HepG2 (cell line): ENCODE data around the gene MYO1G. TPM values are rescaled to one million over a fixed set of nuclear protein-coding genes. Genes with fewer than 3 reads are reported as not detected.

Source experiments
- ATAC-seq: fragments of 200-7000 bp; cut with Tn5 transposase; 3 replicates; pipeline ENCODE4 v1.9.1; 2020; ENCODE audit warnings: mild to moderate bottlenecking, moderate library complexity
- BruUV-seq: library from RNA; stranded (reverse); fragments of 400-500 nt; replicated peaks from 2 replicates; lab custom pipeline; 2021; lab: Mats Ljungman, UMichigan
- CTCF ChIA-PET: fragments of 300-600 bp; formaldehyde crosslinking; extraction: SDS; loops from one replicate; lab custom pipeline; 2021; ENCODE audit warnings: low total read pairs, inconsistent platforms, low intra/inter-chr PET ratio; lab: Yijun Ruan, JAX
- POLR2A ChIA-PET: fragments of 350-600 bp; sonication (Branson Sonifier 250); formaldehyde crosslinking; loops from one replicate; lab custom pipeline; 2020; ENCODE audit warnings: antibody characterized with exemption, inconsistent platforms; lab: Yijun Ruan, JAX
- DNase-seq: peaks from one replicate; pipeline ENCODE4 v3.0.0-alpha.2; 2015; ENCODE audit warnings: low spot score
- FAIRE-seq: peaks from 3 replicates; lab custom pipeline; 2011; peaks lifted over from hg19 to GRCh38; lab: Jason Lieb, UNC
- H2AFZ ChIP-seq: one replicate; pipeline ENCODE4 v1.6.1; 2011; ENCODE audit warnings: low read length, inconsistent platforms
- H3K27ac ChIP-seq: fragments of 300-600 bp; 3 replicates; pipeline ENCODE4 v1.8.0; 2011; ENCODE audit warnings: mixed run types, mild to moderate bottlenecking, mixed read lengths, low read length, inconsistent platforms; ENCODE audit not compliant: insufficient read depth; ENCODE audit errors: extremely low read length
- H3K27me3 ChIP-seq, 2 experiments: fragments of 200-600 bp in 1 of 2; 2 replicates in 1 of 2; 3 replicates in 1 of 2; pipeline versions ENCODE4 v1.6.0 to v1.8.0; 2011; ENCODE audit warnings: low read length in 2 of 2, mild to moderate bottlenecking in 2 of 2, moderate library complexity in 2 of 2, inconsistent platforms in 1 of 2; ENCODE audit not compliant: insufficient read depth in 2 of 2, control insufficient read depth in 1 of 2
- H3K36me3 ChIP-seq, 2 experiments: fragments of 200-600 bp in 1 of 2; replicated peaks in 1 of 2; 2 replicates in 1 of 2; 3 replicates in 1 of 2; pipeline versions ENCODE4 v1.5.1 to v1.8.0; 2011; ENCODE audit warnings: low read length in 2 of 2, inconsistent platforms in 1 of 2; ENCODE audit not compliant: insufficient read depth in 2 of 2, control insufficient read depth in 1 of 2
- H3K4me1 ChIP-seq: 2 replicates; pipeline ENCODE4 v1.5.1; 2012; ENCODE audit warnings: low read length, inconsistent platforms; ENCODE audit not compliant: insufficient read depth
- H3K4me2 ChIP-seq: 2 replicates; pipeline ENCODE4 v1.6.0; 2011; ENCODE audit warnings: low read depth, low read length, inconsistent platforms
- H3K4me3 ChIP-seq, 3 experiments: fragments of 200-600 bp in 1 of 3; sonication (generic), shearing (Covaris generic) in 1 of 3; replicated peaks in 1 of 3; 2 replicates each; pipeline ENCODE4 v1.5.1; 2011 to 2016; ENCODE audit warnings: low read length in 3 of 3, inconsistent platforms in 2 of 3, low read depth in 2 of 3, mild to moderate bottlenecking in 2 of 3, control low read depth in 1 of 3, mixed read lengths in 1 of 3; ENCODE audit not compliant: insufficient read depth in 1 of 3
- H3K79me2 ChIP-seq: one replicate; pipeline ENCODE4 v1.6.1; 2011; ENCODE audit warnings: low read length, inconsistent platforms; ENCODE audit not compliant: insufficient read depth
- H3K9ac ChIP-seq: 2 replicates; pipeline ENCODE4 v1.6.0; 2011; ENCODE audit warnings: mild to moderate bottlenecking, low read depth, low read length, inconsistent platforms; ENCODE audit not compliant: insufficient read depth
- H3K9me3 ChIP-seq: 2 replicates; pipeline ENCODE4 v1.5.1; 2012; ENCODE audit warnings: mild to moderate bottlenecking, low read length
- H4K20me1 ChIP-seq: 2 replicates; pipeline ENCODE4 v1.6.0; 2011; ENCODE audit warnings: inconsistent platforms, mild to moderate bottlenecking, low read length, moderate library complexity; ENCODE audit not compliant: insufficient read depth
- WIZ ChIP-seq: sonication (generic); formaldehyde crosslinking; IDR thresholded peaks from 2 replicates; pipeline ENCODE4 v1.5.1; 2020; ENCODE audit warnings: mild to moderate bottlenecking, missing genetic modification reagents
- ZFP62 ChIP-seq: sonication (generic); formaldehyde crosslinking; IDR thresholded peaks from 2 replicates; pipeline ENCODE4 v1.4.0; 2020; ENCODE audit warnings: missing genetic modification reagents
- ZNF678 ChIP-seq: sonication (generic); formaldehyde crosslinking; IDR thresholded peaks from 2 replicates; pipeline ENCODE4 v1.4.0; 2020; ENCODE audit warnings: mild to moderate bottlenecking, missing genetic modification reagents
- ZNF790 ChIP-seq: sonication (generic); formaldehyde crosslinking; IDR thresholded peaks from 2 replicates; pipeline ENCODE4 v1.8.0; 2022; ENCODE audit warnings: missing genetic modification reagents, mild to moderate bottlenecking, borderline replicate concordance
- ZSCAN31 ChIP-seq: sonication (generic); formaldehyde crosslinking; IDR thresholded peaks from 2 replicates; pipeline ENCODE4 v1.5.0; 2020; ENCODE audit warnings: low read depth, mild to moderate bottlenecking, missing genetic modification reagents
- WGBS: methylation state at CpG from one replicate; pipeline ENCODE4 v1.1.6; 2017; ENCODE audit warnings: low lambda C conversion rate; 5-methylcytosine and 5-hydroxymethylcytosine counted together
- in situ Hi-C: cut with HindIII; loops from 2 replicates; pipeline ENCODE4 v1.10.0; 2017; ENCODE audit warnings: low pct_unique_long_range_greater_than_20kb; ENCODE audit not compliant: extremely low pct_ligation_motif_present
- intact Hi-C: fragments of 100-400 bp; cut with micrococcal nuclease; formaldehyde crosslinking; loops from one replicate; pipeline ENCODE4 v1.10.0; 2022; ENCODE audit not compliant: unreplicated experiment
- polyA plus RNA-seq, 8 experiments: library from polyadenylated mRNA; depleted of rRNA in 3 of 8; stranded (reverse) in 7 of 8; unstranded in 1 of 8; fragments of >200 nt; fragmentation: Illumina TruSeq in 4 of 8; extraction: Trizol in 4 of 8; gene quantifications; 2 replicates each; pipeline versions ENCODE4 v1.2.1 to v1.2.3, GENCODE V29; 2011 to 2016; ENCODE audit warnings: low read depth in 4 of 8, missing spikeins in 1 of 8, mixed read lengths in 1 of 8; ENCODE audit not compliant: insufficient read depth in 1 of 8
- total RNA-seq, 5 experiments: library from RNA; depleted of rRNA; stranded (reverse); fragments of >200 nt; fragmentation: Illumina TruSeq; extraction: Trizol; gene quantifications; 2 replicates each; pipeline ENCODE4 v1.2.3, GENCODE V29; 2016; ENCODE audit warnings: low read depth in 1 of 5
- TF ChIP-seq, protein P1 (sequence below): sonication (generic); formaldehyde crosslinking; IDR thresholded peaks from 2 replicates; pipeline ENCODE4 v1.8.1; 2023; ENCODE audit warnings: mild to moderate bottlenecking, missing genetic modification reagents
- TF ChIP-seq, protein P2 (sequence below), 2 experiments: fragments of 450-650 bp in 1 of 2; sonication (generic) in 1 of 2; formaldehyde crosslinking in 1 of 2; IDR thresholded peaks; 2 replicates each; pipeline versions ENCODE4 v1.6.1 to v1.8.0; 2016 to 2022; ENCODE audit warnings: antibody characterized with exemption in 1 of 2, mild to moderate bottlenecking in 1 of 2, missing genetic modification reagents in 1 of 2
- TF ChIP-seq, protein P3 (sequence below): IDR thresholded peaks from 2 replicates; pipeline ENCODE4 v1.6.1; 2012; ENCODE audit warnings: low read length, improper control_type of control experiment

Gene MYO1G
- total and polyA plus RNA-seq, 2 of the 13 experiments (the other 11 are each of a cell fraction or from before 2014, with no cell fraction given): 0.29 to 1.1 TPM

DNA sequence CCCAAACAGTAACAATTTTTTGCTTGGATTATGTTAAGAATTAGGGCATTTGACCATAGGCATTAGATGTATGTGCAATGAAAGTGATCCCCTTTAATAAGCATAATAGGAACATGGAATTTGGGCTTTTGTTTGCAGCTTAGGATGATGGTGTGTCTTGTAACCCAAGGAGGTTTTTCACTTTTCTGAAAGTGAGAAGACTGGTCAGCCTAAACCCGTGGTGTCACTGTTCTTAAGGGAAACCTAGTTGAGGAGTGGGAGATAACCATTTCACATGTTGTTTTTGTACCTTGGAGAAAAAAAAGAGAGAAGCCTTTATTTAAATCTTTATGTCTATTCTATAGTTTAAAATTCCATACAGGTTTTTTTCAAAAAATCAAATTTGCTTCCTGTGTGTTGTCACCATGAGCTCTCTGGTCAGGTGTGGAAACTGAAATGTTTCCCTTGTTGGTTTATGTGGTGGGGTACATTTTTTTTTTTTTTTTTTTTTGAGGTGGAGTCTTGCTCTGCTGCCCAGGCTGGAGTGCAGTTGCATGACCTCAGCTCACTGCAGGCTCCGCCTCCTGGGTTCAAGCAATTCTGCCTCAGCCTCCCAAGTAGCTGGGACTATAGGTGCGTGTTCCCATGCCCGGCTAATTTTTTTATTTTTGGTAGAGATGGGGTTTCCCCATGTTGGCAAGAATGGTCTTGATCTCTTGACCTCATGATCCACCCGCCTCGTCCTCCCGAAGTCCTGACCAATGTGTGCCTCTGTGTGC lies 28.9 kb upstream of the MYO1G start:
- Histone ChIP-seq H3K9ac (no peak overlapping the region), H3K79me2 (peaks cover 4% of the 10 kb centered on the region), H4K20me1 (no peaks in the 10 kb centered on the region), H3K4me1 (0 out of 2 replicates have a peak, but pooled peaks cover 7% of the 10 kb centered on the region), H2AFZ (no peak overlapping the region), H3K27me3 (no peaks in the 10 kb centered on the region), H3K9me3 (no peaks in the 10 kb centered on the region), H3K4me2 (no peak overlapping the region), H3K27ac (no peak overlapping the region), H3K36me3 (0 out of 5 replicates have a peak, but pooled peaks cover 0 to 1% of the 10 kb centered on the region in 2 experiments), H3K4me3 (no peak overlapping the region)
- FAIRE-seq: no peak
- CTCF ChIA-PET: no interaction called here
- WGBS: 98% methylated on average over 7 of the region's 7 CpGs
- in situ Hi-C loops (no loop called here), intact Hi-C loops (no loop called here)
- POLR2A ChIA-PET: no interaction called here
- no peak for ATAC-seq
- DNase-seq: no peak
- no TSS peak for BruUV-seq
- TF ChIP-seq ZNF790 (no peak), ZFP62 (CRISPR knock-in tag) (no peak), ZSCAN31 (CRISPR knock-in tag) (no peak), ZNF678 (no peak), WIZ (no peak)
- TF ChIP-seq, protein P1, sequence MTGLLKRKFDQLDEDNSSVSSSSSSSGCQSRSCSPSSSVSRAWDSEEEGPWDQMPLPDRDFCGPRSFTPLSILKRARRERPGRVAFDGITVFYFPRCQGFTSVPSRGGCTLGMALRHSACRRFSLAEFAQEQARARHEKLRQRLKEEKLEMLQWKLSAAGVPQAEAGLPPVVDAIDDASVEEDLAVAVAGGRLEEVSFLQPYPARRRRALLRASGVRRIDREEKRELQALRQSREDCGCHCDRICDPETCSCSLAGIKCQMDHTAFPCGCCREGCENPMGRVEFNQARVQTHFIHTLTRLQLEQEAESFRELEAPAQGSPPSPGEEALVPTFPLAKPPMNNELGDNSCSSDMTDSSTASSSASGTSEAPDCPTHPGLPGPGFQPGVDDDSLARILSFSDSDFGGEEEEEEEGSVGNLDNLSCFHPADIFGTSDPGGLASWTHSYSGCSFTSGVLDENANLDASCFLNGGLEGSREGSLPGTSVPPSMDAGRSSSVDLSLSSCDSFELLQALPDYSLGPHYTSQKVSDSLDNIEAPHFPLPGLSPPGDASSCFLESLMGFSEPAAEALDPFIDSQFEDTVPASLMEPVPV (CRISPR knock-in tag): no peak
- TF ChIP-seq, protein P2, sequence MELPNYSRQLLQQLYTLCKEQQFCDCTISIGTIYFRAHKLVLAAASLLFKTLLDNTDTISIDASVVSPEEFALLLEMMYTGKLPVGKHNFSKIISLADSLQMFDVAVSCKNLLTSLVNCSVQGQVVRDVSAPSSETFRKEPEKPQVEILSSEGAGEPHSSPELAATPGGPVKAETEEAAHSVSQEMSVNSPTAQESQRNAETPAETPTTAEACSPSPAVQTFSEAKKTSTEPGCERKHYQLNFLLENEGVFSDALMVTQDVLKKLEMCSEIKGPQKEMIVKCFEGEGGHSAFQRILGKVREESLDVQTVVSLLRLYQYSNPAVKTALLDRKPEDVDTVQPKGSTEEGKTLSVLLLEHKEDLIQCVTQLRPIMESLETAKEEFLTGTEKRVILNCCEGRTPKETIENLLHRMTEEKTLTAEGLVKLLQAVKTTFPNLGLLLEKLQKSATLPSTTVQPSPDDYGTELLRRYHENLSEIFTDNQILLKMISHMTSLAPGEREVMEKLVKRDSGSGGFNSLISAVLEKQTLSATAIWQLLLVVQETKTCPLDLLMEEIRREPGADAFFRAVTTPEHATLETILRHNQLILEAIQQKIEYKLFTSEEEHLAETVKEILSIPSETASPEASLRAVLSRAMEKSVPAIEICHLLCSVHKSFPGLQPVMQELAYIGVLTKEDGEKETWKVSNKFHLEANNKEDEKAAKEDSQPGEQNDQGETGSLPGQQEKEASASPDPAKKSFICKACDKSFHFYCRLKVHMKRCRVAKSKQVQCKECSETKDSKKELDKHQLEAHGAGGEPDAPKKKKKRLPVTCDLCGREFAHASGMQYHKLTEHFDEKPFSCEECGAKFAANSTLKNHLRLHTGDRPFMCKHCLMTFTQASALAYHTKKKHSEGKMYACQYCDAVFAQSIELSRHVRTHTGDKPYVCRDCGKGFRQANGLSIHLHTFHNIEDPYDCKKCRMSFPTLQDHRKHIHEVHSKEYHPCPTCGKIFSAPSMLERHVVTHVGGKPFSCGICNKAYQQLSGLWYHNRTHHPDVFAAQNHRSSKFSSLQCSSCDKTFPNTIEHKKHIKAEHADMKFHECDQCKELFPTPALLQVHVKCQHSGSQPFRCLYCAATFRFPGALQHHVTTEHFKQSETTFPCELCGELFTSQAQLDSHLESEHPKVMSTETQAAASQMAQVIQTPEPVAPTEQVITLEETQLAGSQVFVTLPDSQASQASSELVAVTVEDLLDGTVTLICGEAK (IDR thresholded peaks at IDR 0.05): no peak
- TF ChIP-seq, protein P2 (CRISPR knock-in tag; IDR thresholded peaks at IDR 0.05): no peak
- TF ChIP-seq, protein P3, sequence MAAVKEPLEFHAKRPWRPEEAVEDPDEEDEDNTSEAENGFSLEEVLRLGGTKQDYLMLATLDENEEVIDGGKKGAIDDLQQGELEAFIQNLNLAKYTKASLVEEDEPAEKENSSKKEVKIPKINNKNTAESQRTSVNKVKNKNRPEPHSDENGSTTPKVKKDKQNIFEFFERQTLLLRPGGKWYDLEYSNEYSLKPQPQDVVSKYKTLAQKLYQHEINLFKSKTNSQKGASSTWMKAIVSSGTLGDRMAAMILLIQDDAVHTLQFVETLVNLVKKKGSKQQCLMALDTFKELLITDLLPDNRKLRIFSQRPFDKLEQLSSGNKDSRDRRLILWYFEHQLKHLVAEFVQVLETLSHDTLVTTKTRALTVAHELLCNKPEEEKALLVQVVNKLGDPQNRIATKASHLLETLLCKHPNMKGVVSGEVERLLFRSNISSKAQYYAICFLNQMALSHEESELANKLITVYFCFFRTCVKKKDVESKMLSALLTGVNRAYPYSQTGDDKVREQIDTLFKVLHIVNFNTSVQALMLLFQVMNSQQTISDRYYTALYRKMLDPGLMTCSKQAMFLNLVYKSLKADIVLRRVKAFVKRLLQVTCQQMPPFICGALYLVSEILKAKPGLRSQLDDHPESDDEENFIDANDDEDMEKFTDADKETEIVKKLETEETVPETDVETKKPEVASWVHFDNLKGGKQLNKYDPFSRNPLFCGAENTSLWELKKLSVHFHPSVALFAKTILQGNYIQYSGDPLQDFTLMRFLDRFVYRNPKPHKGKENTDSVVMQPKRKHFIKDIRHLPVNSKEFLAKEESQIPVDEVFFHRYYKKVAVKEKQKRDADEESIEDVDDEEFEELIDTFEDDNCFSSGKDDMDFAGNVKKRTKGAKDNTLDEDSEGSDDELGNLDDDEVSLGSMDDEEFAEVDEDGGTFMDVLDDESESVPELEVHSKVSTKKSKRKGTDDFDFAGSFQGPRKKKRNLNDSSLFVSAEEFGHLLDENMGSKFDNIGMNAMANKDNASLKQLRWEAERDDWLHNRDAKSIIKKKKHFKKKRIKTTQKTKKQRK: no peak
